GM19324 (cell line): ENCODE results near the gene WNK4.
"Not testable (repeated sequence)": the region's sequence is repeated elsewhere in the genome, so short reads cannot be mapped to it uniquely, and the experiment has no call there.

Experiments
- ATAC-seq: cut with Tn5 transposase; IDR thresholded peaks from one replicate; pipeline ENCODE4 v1.9.1; 2021; ENCODE audit warnings: mild to moderate bottlenecking, moderate library complexity; ENCODE audit not compliant: unreplicated experiment, low FRiP score

The WNK4 gene

GRCh38 chr17:42779936-42780850, at the start of gene WNK4:
Gene WNK4, plus strand, starts transcription at chr17:42780610. Its CDS starts 89 bp downstream, at chr17:42780699.
- no peak for ATAC-seq

GRCh38 chr17:42740699-42741098, 39.7 kb upstream of the WNK4 start:
- no peak for ATAC-seq

GRCh38 chr17:42742916-42743315, 37.5 kb upstream of the WNK4 start:
- not testable (repeated sequence) for ATAC-seq

DNA sequence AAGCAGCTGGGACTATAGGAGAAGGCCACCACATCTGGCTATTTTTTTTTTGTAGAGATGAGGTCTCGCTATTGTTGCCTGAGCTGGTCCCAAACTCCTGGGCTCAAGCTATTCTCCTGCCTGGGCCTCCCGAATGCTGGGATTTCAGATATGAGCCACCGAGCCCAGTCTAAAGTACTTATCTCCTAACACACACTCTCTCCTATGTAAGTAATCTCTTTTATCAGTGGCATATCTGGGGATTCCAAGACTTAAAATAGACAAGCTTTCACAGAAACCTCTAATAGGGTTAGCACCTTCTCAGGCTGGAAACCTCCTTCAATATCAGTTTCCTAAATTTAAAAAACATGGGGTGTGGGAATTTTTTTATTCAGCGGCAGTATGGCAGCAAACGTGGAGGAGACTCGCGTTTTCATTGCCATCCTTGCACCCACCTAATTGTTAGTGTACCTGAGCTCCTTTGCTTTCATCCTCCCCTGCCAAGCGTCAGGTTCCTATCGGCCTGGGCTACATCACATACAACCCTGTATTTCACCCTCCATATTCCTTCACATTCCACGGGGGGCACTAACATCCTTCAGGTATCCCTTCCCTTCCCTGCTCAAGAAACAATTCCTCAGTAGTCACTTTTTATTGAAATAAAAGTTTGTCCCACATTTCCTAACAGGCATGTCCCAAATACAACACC, 36.7 kb upstream of the WNK4 start:
- no peak for ATAC-seq

DNA sequence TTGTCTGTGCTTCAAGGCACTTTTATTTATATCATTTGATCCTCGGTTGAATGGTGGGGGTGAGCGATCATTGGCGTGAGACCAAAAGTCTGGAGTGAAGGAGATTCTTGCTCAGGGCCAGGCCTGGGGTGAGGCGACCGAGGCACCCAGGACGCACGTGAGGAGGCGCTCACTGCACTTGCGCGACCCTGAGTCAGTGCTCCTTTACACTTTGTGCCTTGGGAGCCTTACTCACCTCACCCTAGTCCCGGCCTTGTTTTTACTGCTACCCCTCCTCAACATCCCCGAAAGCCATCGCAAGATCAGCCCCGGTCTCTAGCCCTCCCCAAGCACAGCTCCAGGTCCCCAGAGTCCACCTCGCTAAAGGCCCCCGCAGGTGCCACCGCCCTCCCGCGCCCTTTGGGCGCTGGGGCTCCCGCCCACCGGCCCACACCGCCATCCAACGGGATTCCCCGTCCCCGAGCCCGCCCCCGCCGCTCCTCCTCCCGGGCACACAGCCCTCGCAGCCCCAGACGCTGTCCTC, 36.1 kb upstream of the WNK4 start:
- peak; percentile 61 for ATAC-seq

DNA sequence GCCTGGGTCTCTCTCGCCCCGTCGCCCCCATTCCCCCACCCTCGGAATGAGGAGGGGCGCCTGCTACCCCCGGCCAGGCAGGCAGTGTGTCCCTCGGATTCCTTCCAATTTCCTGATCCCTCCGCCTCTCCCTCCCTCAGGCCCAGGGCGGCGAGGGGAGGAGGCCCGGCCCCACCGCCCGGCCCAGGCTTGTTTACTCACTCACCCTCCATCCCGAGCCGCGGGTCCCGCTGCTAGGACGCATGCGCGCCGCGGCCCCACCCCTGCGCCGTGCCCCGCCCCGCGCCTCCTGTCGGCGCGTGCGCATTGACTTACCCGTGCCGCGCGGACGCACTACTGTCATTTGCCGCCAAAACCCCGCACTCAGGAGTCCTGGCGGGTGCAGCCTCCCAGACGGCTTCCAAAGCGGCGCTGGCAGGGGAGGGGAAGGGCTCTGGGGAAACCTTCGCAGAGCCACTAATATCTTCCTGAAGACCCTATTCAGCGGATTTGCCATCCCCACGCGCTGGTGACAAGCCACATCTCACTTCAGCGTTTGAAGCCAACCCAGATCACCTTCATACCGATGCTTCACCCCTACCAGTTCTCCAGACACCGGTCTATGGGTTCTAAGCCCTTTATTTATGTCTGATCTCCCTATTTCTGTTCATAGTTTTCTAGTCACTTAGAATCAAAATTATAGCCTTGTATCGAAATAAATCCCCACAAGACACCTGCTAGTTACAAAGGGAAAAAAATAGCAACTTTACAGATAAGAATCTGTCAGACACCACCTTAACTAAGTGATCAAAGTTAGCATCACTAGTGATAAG, 35.4 kb upstream of the WNK4 start, which contains the start of gene EZH1:
EZH1 (minus strand) TSS at position 235 of the 812 bp plus-strand sequence. CDS start 16,099 bp downstream, outside the sequence.
- peak; percentile 87 for ATAC-seq

DNA sequence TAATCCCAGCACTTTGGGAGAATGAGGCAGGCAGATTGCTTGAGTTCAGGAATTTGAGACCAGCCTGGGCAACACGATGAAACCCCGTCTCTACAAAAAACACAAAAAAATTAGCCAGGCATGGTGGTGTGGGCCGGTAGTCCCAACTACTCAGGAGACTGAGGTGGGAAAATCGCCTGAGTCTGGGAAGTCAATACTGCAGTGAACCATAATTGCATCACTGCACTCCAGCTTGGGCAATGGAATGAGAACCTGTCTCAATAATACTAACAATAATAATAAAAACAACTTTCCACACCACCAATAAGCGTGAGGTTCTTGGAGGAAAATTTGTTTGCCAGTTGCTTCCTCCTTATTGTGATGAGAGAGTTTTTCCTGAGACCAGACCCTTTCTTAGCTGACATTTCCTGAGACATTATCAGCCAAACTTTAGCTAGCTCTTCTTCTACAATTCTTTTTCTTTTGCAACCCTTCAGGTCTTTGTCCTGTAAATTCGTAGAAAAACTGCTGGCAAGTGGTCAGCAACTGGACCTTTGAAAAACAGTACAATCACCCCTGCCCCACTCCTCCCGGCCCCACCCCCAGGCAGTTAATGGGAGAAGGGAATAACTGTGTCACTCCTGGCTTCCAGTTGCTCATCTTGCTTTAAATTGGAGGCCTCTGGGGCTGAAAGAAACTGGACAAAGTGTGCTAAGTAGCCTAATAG, 32.1 kb upstream of the WNK4 start:
- no peak for ATAC-seq

DNA sequence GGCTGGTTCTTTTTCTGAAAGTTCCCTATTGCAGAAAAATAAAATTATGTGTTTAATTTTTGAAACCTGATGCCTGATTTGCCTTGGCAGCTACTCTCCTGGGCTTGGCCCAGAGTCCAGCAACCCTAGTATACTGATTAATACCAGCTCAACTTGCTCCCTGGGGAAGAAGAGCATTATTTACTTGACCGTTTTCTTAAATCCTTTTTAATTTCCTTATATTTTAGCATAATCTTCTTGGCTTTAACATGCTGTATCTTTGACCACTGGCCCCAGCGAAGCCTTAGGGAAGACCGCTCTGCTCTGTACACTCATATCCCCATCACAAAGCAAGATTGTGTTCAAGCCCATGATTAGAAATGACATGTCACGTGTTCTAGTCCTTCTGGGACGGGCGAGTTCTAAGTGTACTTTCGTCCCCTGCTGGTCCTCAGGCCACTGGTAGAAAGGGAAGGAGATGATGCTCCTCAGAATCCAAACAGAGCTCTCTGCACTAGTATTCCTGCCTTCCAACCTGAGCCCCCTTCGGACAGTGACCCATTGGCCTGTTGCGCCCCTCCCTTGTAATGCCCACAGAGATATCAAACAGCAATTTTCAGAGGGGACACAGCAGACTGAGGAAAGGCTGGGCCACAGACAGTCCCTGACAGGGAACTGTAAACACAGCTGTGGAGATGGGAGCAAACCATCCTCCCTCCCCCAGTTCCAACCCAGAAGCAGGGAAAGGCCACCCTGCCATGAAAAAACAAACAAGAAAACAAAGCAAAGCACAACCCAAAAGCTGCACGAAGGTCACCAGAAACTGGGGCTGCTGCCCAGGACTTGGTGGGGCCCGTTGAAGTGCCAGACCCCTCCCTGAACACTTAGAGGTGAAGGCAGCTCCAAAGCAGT, 31.3 kb upstream of the WNK4 start:
- no peak for ATAC-seq

DNA sequence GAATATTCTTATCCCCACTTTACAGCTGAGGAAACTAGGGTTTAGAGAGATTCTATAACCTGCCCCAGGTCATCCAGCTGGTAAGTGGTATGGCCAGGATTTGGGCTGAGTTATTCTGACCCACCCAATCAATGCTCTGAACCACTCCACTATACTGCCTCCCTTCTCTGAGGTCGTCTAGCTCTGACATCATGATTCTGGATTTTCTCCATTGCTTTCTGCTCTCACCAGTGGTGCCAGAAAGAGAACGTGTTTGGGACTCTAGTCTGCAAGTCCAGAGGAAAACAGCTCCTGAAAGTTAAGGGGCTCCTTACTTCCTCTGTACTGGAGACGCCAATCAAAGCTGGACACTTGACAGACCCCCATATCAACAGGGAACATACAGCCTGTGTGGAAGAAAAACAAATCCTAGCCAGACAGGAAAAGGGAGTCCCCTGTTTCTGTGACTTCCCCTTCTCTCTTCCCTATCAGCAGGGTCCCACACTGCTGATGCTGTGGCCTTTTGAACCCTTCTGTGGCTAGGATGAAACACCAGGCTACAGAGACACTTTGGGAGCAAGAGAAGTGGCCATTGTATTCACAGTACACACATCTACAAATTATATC, 29.6 kb upstream of the WNK4 start:
- ATAC-seq: no peak

DNA sequence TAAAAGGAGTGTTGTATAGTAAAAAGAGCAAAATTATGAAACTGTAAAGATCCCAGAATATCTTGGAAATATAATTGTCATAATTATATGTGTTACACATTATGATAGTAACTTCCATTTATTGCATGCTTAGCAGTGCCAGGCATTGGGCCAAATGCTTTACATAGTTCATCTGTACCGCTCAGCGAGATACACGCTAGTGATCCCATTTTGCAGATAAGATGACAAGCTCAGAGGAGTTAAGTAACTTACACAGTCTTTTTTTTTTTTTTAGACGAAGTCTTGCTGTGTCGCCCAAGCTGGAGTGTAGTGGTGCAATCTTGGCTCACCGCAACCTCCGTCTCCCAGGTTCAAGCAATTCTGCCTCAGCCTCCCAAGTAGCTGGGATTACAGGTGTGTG, 28.8 kb upstream of the WNK4 start:
- no peak for ATAC-seq

DNA sequence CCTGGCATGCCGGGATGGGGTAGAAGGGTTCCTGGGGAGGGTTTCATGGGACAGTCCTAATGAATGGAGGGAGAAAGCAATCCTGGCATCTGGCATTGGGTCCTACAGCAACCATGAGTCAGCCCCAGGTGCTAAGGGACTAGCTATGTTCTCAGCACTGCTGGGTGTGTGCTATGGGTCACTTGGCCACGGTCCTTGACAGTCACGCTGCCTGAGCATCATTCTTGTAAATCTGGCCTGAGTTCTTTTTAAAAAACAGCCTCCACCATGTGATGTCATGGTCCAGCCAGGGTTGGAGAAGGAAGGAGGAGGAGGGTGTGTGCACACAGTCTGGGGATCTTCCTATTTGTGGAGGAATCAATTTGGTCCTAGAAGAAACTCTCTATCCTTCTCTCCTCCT, 25.6 kb upstream of the WNK4 start:
- no peak for ATAC-seq

DNA sequence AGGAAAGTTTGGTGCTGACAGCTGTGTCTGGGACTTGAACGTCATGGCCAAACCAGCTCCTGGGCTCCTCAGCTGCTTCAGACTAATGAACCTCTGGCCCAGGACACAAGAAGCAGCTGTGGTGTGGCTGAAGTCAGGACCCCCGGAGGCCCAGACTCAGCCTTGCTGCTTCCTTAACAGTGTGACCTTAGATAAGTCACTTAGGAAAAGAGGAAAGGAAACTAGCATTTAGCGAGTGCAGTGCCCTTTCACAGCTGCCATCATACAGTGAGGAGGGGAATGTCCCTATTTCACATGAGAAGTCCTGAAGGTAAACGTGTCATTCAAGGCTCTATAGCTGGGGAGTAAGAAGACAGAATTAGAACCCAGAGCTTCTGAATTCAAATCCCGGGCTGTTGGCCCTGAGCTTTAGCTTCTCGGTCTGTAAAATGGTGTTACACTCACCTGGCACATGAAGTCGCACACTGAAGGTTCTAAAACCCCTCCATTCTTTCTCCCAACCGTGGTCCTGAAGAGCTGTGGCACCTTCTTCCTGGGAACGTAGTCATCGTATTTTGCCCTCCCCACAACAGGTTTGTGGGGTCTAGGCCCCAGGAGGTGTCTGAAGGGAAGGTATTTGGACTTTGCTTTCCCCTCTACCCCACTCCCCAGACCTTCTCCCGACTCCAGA, 20.3 kb upstream of the WNK4 start:
- ATAC-seq: no peak

GRCh38 chr17:42760652-42761581, 19.5 kb upstream of the WNK4 start, which contains the start of gene RAMP2:
Gene RAMP2, plus strand, starts transcription at chr17:42761227. Its CDS starts 35 bp downstream, at chr17:42761262.
- no peak for ATAC-seq

DNA sequence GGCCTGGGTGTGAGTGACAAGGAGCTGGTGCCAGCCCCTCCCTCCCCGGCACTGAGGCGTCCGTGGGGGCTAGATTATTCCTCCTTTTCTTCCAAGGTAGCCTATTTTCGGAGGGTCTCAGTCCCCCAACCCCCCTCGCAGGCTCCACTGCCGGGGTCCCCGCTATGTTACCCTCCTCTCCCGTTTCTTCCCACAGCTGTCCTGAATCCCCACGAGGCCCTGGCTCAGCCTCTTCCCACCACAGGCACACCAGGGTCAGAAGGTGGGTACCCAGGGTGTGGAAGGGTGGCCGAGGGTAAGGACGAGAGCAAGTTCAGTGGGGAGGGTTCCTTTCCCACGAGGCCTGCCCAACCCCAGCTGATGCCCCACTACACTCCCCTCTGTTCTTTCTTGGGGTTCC, 18.8 kb upstream of the WNK4 start:
- ATAC-seq: no peak

GRCh38 chr17:42766124-42766523, 14.3 kb upstream of the WNK4 start:
- ATAC-seq: no peak

DNA sequence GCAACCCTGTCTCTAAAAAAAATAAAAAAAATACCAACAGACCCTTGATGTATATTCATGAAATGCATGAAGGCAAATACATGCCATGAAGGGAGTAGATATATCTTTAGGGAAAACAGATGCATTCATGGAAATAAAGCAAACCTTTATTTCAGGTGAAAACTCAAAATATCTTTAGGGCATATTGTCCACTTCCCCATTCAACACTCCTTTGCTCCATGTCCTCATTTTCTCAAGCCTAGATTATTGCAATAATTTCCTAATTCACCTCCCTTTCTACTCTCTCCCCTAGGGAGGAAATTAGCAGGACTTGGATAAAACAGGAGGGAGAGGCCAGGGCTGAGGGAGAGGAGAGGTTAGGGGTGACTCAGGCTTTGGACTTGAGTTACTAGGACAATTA, 12.9 kb upstream of the WNK4 start:
- no peak for ATAC-seq

DNA sequence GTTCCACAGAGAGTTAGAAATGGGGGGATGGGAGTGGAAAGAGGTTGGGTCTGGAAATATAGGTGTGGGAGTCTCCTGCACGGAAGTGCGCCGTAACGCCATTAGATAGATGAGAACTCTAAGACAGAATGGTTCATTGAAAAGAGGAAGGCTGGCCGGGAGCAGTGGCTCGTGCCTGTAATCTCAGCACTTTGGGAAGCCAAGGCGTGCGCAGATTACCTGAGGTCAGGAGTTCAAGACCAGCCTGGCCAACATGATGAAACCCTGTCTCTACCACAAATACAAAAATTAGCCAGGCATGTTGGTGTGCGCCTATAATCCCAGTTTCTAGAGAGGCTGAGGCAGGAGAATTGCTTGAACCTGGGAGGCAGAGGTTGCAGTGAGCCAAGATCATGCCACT, 12.4 kb upstream of the WNK4 start:
- ATAC-seq: not testable (repeated sequence)
